Cardiac muscle cell (in vitro differentiated cells and primary cell): ENCODE data around the gene TBL1XR1. TPM values are rescaled to one million over a fixed set of nuclear protein-coding genes. Genes with fewer than 3 reads are reported as not detected.

ENCODE experiments used
- DNase-seq, 2 donors: peaks; one replicate each; pipeline versions ENCODE4 v3.0.0 to v3.0.0-alpha.2; 2010 to 2017; ENCODE audit warnings: low read depth in 1 of 2, low spot score in 1 of 2
- H3K27ac ChIP-seq: fragments of 200-600 bp; sonication (generic); 2 replicates; pipeline ENCODE4 v1.5.1; 2016
- H3K27me3 ChIP-seq: fragments of 200-600 bp; sonication (generic); 2 replicates; pipeline ENCODE4 v1.6.0; 2016; ENCODE audit warnings: control low read depth
- H3K36me3 ChIP-seq: fragments of 200-600 bp; sonication (generic); 2 replicates; pipeline ENCODE4 v1.5.1; 2016; ENCODE audit warnings: control low read depth
- H3K4me1 ChIP-seq: fragments of 200-600 bp; sonication (generic); 2 replicates; pipeline ENCODE4 v1.8.1; 2017; ENCODE audit warnings: low read depth, mild to moderate bottlenecking, mixed run types
- H3K4me3 ChIP-seq: fragments of 200-600 bp; sonication (generic); 2 replicates; pipeline ENCODE4 v1.5.1; 2016; ENCODE audit warnings: mild to moderate bottlenecking
- H3K9me3 ChIP-seq: fragments of 200-600 bp; sonication (generic); 2 replicates; pipeline ENCODE4 v1.5.1; 2017; ENCODE audit warnings: low read depth, mild to moderate bottlenecking, control low read depth
- CTCF ChIP-seq: IDR thresholded peaks from 2 replicates; pipeline ENCODE4 v1.5.1; 2012; ENCODE audit warnings: low read depth, mild to moderate bottlenecking, low read length
- polyA plus RNA-seq: library from polyadenylated mRNA; unstranded; fragments of >200 nt; fragmentation: Nextera tagmentation; extraction: Ambion mirVana; gene quantifications from 2 replicates; pipeline ENCODE4 v1.2.1, GENCODE V29; 2016
- total RNA-seq: library from RNA; depleted of rRNA; stranded (reverse); fragments of >200 nt; gene quantifications from 2 replicates; pipeline ENCODE4 v1.2.3, GENCODE V29; 2016

Gene TBL1XR1
- total and polyA plus RNA-seq, 2 experiments from 2014 or later: 23.7 to 81.7 TPM

GRCh38 chr3:177045222-177045621 is 152.1 kb downstream of the TBL1XR1 start:
- no peak for TF ChIP-seq CTCF
- H3K4me3 ChIP-seq: no peak overlapping the region
- peaks cover 67% of the 10 kb centered on the region for H3K36me3 ChIP-seq

GRCh38 chr3:177041730-177042551 is 155.3 kb downstream of the TBL1XR1 start:
- no peak overlapping the region for H3K4me3 ChIP-seq
- H3K4me1 ChIP-seq: peaks cover 5% of the 10 kb centered on the region
- DNase-seq: no peak
- H3K36me3 ChIP-seq: peaks cover 44% of the 10 kb centered on the region
- H3K9me3 ChIP-seq: no peaks in the 10 kb centered on the region
- peak overlapping the region; percentile 43 for H3K27ac ChIP-seq
- no peaks in the 10 kb centered on the region for H3K27me3 ChIP-seq
- no peak for TF ChIP-seq CTCF

More at GRCh38 chr3:177045222-177045621, 152.1 kb downstream of the TBL1XR1 start:
- no peaks in the 10 kb centered on the region for H3K9me3 ChIP-seq
- no peak for DNase-seq
- no peaks in the 10 kb centered on the region for H3K27me3 ChIP-seq
- H3K4me1 ChIP-seq: no peaks in the 10 kb centered on the region
- no peak overlapping the region for H3K27ac ChIP-seq

GRCh38 chr3:177041021-177041729 is 156.1 kb downstream of the TBL1XR1 start:
- no peaks in the 10 kb centered on the region for H3K27me3 ChIP-seq
- H3K27ac ChIP-seq: peak overlapping the region; percentile 43
- no peak overlapping the region for H3K4me3 ChIP-seq
- H3K36me3 ChIP-seq: peaks cover 43% of the 10 kb centered on the region
- peak; percentile 15 to 86 for DNase-seq
- TF ChIP-seq CTCF: no peak
- peaks cover 5% of the 10 kb centered on the region for H3K4me1 ChIP-seq
- H3K9me3 ChIP-seq: no peaks in the 10 kb centered on the region

GRCh38 chr3:177039490-177040274 is 157.6 kb downstream of the TBL1XR1 start:
- H3K36me3 ChIP-seq: peaks cover 30% of the 10 kb centered on the region
- H3K4me1 ChIP-seq: peaks cover 5% of the 10 kb centered on the region
- no peaks in the 10 kb centered on the region for H3K27me3 ChIP-seq
- H3K27ac ChIP-seq: no peak overlapping the region
- H3K9me3 ChIP-seq: no peaks in the 10 kb centered on the region
- TF ChIP-seq CTCF: no peak
- DNase-seq: no peak
- no peak overlapping the region for H3K4me3 ChIP-seq

GRCh38 chr3:177037241-177037640 is 160.0 kb downstream of the TBL1XR1 start:
- Histone ChIP-seq H3K4me1 (peaks cover 5% of the 10 kb centered on the region), H3K4me3 (no peak overlapping the region), H3K27me3 (no peaks in the 10 kb centered on the region), H3K36me3 (peaks cover 26% of the 10 kb centered on the region), H3K27ac (no peak overlapping the region), H3K9me3 (no peaks in the 10 kb centered on the region)
- TF ChIP-seq CTCF: no peak
- DNase-seq: peak in 1 of 2 donors; percentile 40
